HG02571 (cell line): ENCODE data around the gene ANKRD33B.
A peak's percentile ranks its signal among the peaks of the same experiment; 100 is the strongest.
"Not testable (repeated sequence)": the region's sequence is repeated elsewhere in the genome, so short reads cannot be mapped to it uniquely, and the experiment has no call there.

Experiments used
- ATAC-seq: cut with Tn5 transposase; IDR thresholded peaks from one replicate; pipeline ENCODE4 v1.9.1; 2021; ENCODE audit warnings: mild to moderate bottlenecking, moderate library complexity; ENCODE audit not compliant: unreplicated experiment

Gene ANKRD33B

GRCh38 chr5:10611290-10611689, 47.4 kb downstream of the ANKRD33B start:
- no peak for ATAC-seq

- ATAC-seq, result no peak
These were observed 48.4 kb downstream of the ANKRD33B start for GRCh38 chr5:10612251-10612650.

GRCh38 chr5:10615693-10616092, 51.8 kb downstream of the ANKRD33B start:
- no peak for ATAC-seq

- no peak for ATAC-seq
These were observed 53.2 kb downstream of the ANKRD33B start for GRCh38 chr5:10617103-10617502.

GRCh38 chr5:10618311-10618710, 54.4 kb downstream of the ANKRD33B start:
- no peak for ATAC-seq

GRCh38 chr5:10619649-10620048, 55.8 kb downstream of the ANKRD33B start:
- no peak for ATAC-seq

- no peak for ATAC-seq
These were observed 56.5 kb downstream of the ANKRD33B start for GRCh38 chr5:10620346-10620745.

GRCh38 chr5:10621832-10622231, 58.0 kb downstream of the ANKRD33B start:
- no peak for ATAC-seq

- no peak for ATAC-seq
These were observed 58.9 kb downstream of the ANKRD33B start for GRCh38 chr5:10622810-10623209.

GRCh38 chr5:10623305-10623910, 59.5 kb downstream of the ANKRD33B start:
- no peak for ATAC-seq

GRCh38 chr5:10624206-10624605, 60.3 kb downstream of the ANKRD33B start:
- ATAC-seq, result no peak

GRCh38 chr5:10624679-10625078, 60.8 kb downstream of the ANKRD33B start:
- no peak for ATAC-seq

GRCh38 chr5:10625700-10626472, 62.0 kb downstream of the ANKRD33B start:
- no peak for ATAC-seq

GRCh38 chr5:10626473-10627013, 62.7 kb downstream of the ANKRD33B start:
- no peak for ATAC-seq

GRCh38 chr5:10627160-10627701, 63.4 kb downstream of the ANKRD33B start:
- no peak for ATAC-seq

- ATAC-seq, result no peak
These were observed 64.7 kb downstream of the ANKRD33B start for GRCh38 chr5:10628601-10629000.

- ATAC-seq, result no peak
These were observed 65.8 kb downstream of the ANKRD33B start for GRCh38 chr5:10629682-10630081.

GRCh38 chr5:10630126-10630525, 66.3 kb downstream of the ANKRD33B start:
- no peak for ATAC-seq

- not testable (repeated sequence) for ATAC-seq
These were observed 66.9 kb downstream of the ANKRD33B start for GRCh38 chr5:10630744-10631143.

GRCh38 chr5:10631316-10631996, 67.6 kb downstream of the ANKRD33B start:
- peak; percentile 3 for ATAC-seq

- peak; percentile 40 for ATAC-seq
These were observed 68.4 kb downstream of the ANKRD33B start for GRCh38 chr5:10632110-10632761.
